Activated CD8-positive, alpha-beta T cell treated with anti-CD3 and anti-CD28 coated beads, Interleukin-2, amount 10 ng/mL, durations not matched to agents 7 days and 5 days (primary cell): ENCODE measurements around the gene SEMA4D. TPM values are rescaled to one million over a fixed set of nuclear protein-coding genes. Genes with fewer than 3 reads are reported as not detected.

Experiments
- microRNA-seq: library from miRNA; unstranded; fragments of <30 nt; microRNA quantifications from one replicate; pipeline ENCODE4 v1.2.0, GENCODE V29; 2022
- total RNA-seq, 2 experiments: library from RNA; stranded (reverse); gene quantifications; one replicate each; pipeline ENCODE4 v1.2.3, GENCODE V29; 2021

The SEMA4D gene
- total RNA-seq, 2 experiments from 2014 or later = 314 to 321 TPM

Small RNA genes within 50 kb of the gene (microRNA-seq; reads per million reads assigned to microRNA genes)
- gene MIR3153 = not detected

Other genes starting within 250 kb of the SEMA4D start
- 100 to 1,000 TPM; 204 TPM for gene CKS2, start 186.9 kb downstream of the SEMA4D start, total RNA-seq
- gene SECISBP2, start 179.6 kb downstream of the SEMA4D start, total RNA-seq = 10 to 100 TPM; 35.8 to 37.5 TPM
- 1 to 10 TPM; 7.4 to 7.7 TPM for gene GADD45G, start 106.9 kb upstream of the SEMA4D start, total RNA-seq